ENCODE results near the gene PRPF40A. TPM values are rescaled to one million over a fixed set of nuclear protein-coding genes. Genes with fewer than 3 reads are reported as not detected.

Gene PRPF40A
- total and polyA plus RNA-seq, 2 of the 13 experiments (the other 11 are each of a cell fraction or from before 2014, with no cell fraction given): 146 to 207 TPM

DNA sequence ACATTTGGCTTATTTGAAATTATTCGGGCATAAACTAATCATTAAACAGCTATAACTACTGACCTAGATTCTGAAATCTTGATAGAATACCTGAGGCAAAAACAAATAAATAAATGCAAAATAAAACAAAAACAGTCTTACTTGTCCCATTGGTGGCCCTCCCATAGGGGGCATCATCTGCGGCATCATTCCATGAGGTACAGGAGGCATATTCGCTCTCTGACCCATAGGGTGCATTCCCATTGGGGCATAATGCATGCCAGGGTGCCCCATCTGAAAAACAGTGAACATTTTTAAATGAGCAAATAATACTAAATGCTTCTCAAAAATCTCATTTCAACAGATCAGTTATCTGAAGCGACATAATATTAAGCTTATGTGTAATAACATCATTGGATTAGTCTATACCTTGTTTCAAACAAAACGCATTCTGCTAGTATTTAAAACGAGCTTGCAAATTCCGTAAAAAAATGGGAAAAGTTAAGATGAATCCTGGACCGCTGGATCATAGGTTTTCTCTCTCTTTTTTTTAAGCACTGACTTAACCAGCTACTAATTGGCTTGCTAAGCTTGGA is 1.3 kb downstream of the PRPF40A start (continued):
- TF ChIP-seq ZNF451 (CRISPR knock-in tag; IDR thresholded peaks at IDR 0.05) (no peak), FOSL2 (CRISPR knock-in tag; IDR thresholded peaks at IDR 0.05) (0 out of 2 replicates have a peak, but pooled peaks have one; percentile 21), THAP11 (CRISPR knock-in tag; IDR thresholded peaks at IDR 0.05) (peak; percentile 43; the same call in 1 of the 2 replicates), FOXM1 (CRISPR knock-in tag; IDR thresholded peaks at IDR 0.05) (no peak), PRDM10 (CRISPR knock-in tag; IDR thresholded peaks at IDR 0.05; ENCODE audit: low read depth) (peak; percentile 52; the same call in 1 of the 2 replicates), ZNF414 (CRISPR knock-in tag; IDR thresholded peaks at IDR 0.05) (no peak), DMAP1 (CRISPR knock-in tag; IDR thresholded peaks at IDR 0.05) (peak; percentile 25; the same call in 1 of the 2 replicates), SMC3 (IDR thresholded peaks at IDR 0.05; ENCODE audit: low read length) (0 out of 2 replicates have a peak, but pooled peaks have one; percentile 25), PATZ1 (CRISPR knock-in tag; IDR thresholded peaks at IDR 0.05) (peak; percentile 48), POLR2AphosphoS2 (IDR thresholded peaks at IDR 0.05; ENCODE audit: low read depth, low read length) (no peak), TAF15 (IDR thresholded peaks at IDR 0.05; ENCODE audit: low read depth, low read length, poor library complexity, severe bottlenecking) (no peak), ZNF883 (CRISPR knock-in tag; IDR thresholded peaks at IDR 0.05; ENCODE audit: not compliant biosample characterization) (no peak), BORCS8-MEF2B (CRISPR knock-in tag; IDR thresholded peaks at IDR 0.05) (no peak), GATAD1 (CRISPR knock-in tag; IDR thresholded peaks at IDR 0.05) (peak; percentile 63; the same call in 1 of the 2 replicates), ZNF572 (CRISPR knock-in tag; IDR thresholded peaks at IDR 0.05) (no peak), RCOR2 (CRISPR knock-in tag; IDR thresholded peaks at IDR 0.05) (no peak), NR2F2 (IDR thresholded peaks at IDR 0.05; ENCODE audit: borderline replicate concordance, low read depth) (no peak)
- TF ChIP-seq, protein P1, sequence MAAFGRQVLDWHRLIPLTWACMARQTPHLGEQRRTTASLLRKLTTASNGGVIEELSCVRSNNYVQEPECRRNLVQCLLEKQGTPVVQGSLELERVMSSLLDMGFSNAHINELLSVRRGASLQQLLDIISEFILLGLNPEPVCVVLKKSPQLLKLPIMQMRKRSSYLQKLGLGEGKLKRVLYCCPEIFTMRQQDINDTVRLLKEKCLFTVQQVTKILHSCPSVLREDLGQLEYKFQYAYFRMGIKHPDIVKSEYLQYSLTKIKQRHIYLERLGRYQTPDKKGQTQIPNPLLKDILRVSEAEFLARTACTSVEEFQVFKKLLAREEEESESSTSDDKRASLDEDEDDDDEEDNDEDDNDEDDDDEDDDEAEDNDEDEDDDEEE (CRISPR knock-in tag; IDR thresholded peaks at IDR 0.05): no peak
- TF ChIP-seq, protein P2, sequence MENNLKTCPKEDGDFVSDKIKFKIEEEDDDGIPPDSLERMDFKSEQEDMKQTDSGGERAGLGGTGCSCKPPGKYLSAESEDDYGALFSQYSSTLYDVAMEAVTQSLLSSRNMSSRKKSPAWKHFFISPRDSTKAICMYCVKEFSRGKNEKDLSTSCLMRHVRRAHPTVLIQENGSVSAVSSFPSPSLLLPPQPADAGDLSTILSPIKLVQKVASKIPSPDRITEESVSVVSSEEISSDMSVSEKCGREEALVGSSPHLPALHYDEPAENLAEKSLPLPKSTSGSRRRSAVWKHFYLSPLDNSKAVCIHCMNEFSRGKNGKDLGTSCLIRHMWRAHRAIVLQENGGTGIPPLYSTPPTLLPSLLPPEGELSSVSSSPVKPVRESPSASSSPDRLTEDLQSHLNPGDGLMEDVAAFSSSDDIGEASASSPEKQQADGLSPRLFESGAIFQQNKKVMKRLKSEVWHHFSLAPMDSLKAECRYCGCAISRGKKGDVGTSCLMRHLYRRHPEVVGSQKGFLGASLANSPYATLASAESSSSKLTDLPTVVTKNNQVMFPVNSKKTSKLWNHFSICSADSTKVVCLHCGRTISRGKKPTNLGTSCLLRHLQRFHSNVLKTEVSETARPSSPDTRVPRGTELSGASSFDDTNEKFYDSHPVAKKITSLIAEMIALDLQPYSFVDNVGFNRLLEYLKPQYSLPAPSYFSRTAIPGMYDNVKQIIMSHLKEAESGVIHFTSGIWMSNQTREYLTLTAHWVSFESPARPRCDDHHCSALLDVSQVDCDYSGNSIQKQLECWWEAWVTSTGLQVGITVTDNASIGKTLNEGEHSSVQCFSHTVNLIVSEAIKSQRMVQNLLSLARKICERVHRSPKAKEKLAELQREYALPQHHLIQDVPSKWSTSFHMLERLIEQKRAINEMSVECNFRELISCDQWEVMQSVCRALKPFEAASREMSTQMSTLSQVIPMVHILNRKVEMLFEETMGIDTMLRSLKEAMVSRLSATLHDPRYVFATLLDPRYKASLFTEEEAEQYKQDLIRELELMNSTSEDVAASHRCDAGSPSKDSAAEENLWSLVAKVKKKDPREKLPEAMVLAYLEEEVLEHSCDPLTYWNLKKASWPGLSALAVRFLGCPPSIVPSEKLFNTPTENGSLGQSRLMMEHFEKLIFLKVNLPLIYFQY (CRISPR knock-in tag; IDR thresholded peaks at IDR 0.05; ENCODE audit: borderline replicate concordance): no peak

Data from HepG2 (cell line).